GM12878 (cell line): Measurements from ENCODE around the gene STARD13.

ENCODE experiments used
- BCL3 ChIP-seq: IDR thresholded peaks from 2 replicates; pipeline ENCODE4 v1.6.1; 2011; ENCODE audit warnings: borderline replicate concordance, low read depth, mild to moderate bottlenecking, moderate library complexity, low read length; ENCODE audit not compliant: insufficient read depth, poor library complexity, severe bottlenecking
- E2F8 ChIP-seq: fragments of 450-650 bp; IDR thresholded peaks from 2 replicates; pipeline ENCODE4 v1.6.1; 2018; ENCODE audit warnings: mild to moderate bottlenecking, low read depth, moderate library complexity; ENCODE audit not compliant: partially characterized antibody
- EZH2 ChIP-seq: IDR thresholded peaks from 2 replicates; pipeline ENCODE4 v1.6.1; 2012; ENCODE audit warnings: low read depth, mild to moderate bottlenecking, control low read depth, inconsistent platforms, low read length, borderline replicate concordance; ENCODE audit not compliant: control insufficient read depth
- PKNOX1 ChIP-seq: fragments of 450-650 bp; IDR thresholded peaks from 2 replicates; pipeline ENCODE4 v1.6.1; 2016; ENCODE audit warnings: mild to moderate bottlenecking
- REST ChIP-seq: IDR thresholded peaks from 2 replicates; pipeline ENCODE4 v1.6.1; 2012; ENCODE audit warnings: mild to moderate bottlenecking, low read depth, low read length
- SMC3 ChIP-seq: IDR thresholded peaks from 2 replicates; pipeline ENCODE4 v1.6.1; 2011; ENCODE audit warnings: low read length, improper control_type of control experiment, borderline replicate concordance
- ZNF274 ChIP-seq: IDR thresholded peaks from one replicate; pipeline ENCODE4 v1.8.0; 2011; ENCODE audit not compliant: insufficient read length, insufficient read depth
- TF ChIP-seq, protein P1 (sequence below): IDR thresholded peaks from 2 replicates; pipeline ENCODE4 v1.6.1; 2011; ENCODE audit warnings: borderline replicate concordance, low read depth, mild to moderate bottlenecking, moderate library complexity, mixed read lengths, low read length; ENCODE audit not compliant: insufficient read depth; ENCODE audit errors: extremely low read length
- TF ChIP-seq, protein P2 (sequence below): fragments of 450-650 bp; IDR thresholded peaks from 2 replicates; pipeline ENCODE4 v1.6.1; 2016; ENCODE audit warnings: mild to moderate bottlenecking
- TF ChIP-seq, protein P3 (sequence below), 3 experiments: IDR thresholded peaks in 2 of 3; conservative IDR thresholded peaks in 1 of 3; 2 replicates each; pipeline ENCODE4 v1.5.1; 2011; ENCODE audit warnings: low read depth in 3 of 3, low read length in 3 of 3, mild to moderate bottlenecking in 3 of 3, control low read depth in 2 of 3, moderate library complexity in 2 of 3, inconsistent platforms in 1 of 3, mixed read lengths in 1 of 3; ENCODE audit not compliant: control insufficient read depth in 2 of 3, insufficient read depth in 1 of 3; ENCODE audit errors: extremely low read depth in 1 of 3
- TF ChIP-seq, protein P4 (sequence below): IDR thresholded peaks from 2 replicates; pipeline ENCODE4 v1.6.1; 2011; ENCODE audit warnings: low read depth, mild to moderate bottlenecking, low read length, moderate library complexity, borderline replicate concordance; ENCODE audit errors: extremely low read depth

DNA sequence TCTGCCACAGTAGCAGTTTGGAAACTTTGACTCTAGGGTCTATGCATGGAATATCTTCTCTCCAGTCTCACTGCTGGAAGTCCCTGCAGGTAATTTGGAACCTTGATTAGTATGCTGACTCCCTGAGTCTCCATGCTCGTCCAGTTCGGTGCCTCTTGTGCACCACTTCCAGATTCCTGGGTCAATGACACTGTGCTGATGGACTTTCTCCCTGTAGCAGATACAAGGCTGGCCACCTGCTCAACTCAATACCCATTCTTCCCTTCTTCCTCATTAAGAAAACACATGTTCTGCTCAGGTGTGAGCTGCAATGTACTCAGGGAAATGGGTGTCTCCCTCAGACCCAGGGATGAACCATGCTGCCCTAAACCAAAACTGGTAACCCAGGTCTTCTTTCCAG is 170.3 kb downstream of the STARD13 start:
- TF ChIP-seq BCL3 (no peak), REST (no peak), EZH2 (no peak), E2F8 (no peak), SMC3 (no peak), ZNF274 (no peak), PKNOX1 (no peak)
- TF ChIP-seq, protein P1, sequence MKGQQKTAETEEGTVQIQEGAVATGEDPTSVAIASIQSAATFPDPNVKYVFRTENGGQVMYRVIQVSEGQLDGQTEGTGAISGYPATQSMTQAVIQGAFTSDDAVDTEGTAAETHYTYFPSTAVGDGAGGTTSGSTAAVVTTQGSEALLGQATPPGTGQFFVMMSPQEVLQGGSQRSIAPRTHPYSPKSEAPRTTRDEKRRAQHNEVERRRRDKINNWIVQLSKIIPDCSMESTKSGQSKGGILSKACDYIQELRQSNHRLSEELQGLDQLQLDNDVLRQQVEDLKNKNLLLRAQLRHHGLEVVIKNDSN, result no peak
- TF ChIP-seq, protein P2, sequence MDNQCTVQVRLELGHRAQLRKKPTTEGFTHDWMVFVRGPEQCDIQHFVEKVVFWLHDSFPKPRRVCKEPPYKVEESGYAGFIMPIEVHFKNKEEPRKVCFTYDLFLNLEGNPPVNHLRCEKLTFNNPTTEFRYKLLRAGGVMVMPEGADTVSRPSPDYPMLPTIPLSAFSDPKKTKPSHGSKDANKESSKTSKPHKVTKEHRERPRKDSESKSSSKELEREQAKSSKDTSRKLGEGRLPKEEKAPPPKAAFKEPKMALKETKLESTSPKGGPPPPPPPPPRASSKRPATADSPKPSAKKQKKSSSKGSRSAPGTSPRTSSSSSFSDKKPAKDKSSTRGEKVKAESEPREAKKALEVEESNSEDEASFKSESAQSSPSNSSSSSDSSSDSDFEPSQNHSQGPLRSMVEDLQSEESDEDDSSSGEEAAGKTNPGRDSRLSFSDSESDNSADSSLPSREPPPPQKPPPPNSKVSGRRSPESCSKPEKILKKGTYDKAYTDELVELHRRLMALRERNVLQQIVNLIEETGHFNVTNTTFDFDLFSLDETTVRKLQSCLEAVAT, result no peak
- TF ChIP-seq, protein P3, sequence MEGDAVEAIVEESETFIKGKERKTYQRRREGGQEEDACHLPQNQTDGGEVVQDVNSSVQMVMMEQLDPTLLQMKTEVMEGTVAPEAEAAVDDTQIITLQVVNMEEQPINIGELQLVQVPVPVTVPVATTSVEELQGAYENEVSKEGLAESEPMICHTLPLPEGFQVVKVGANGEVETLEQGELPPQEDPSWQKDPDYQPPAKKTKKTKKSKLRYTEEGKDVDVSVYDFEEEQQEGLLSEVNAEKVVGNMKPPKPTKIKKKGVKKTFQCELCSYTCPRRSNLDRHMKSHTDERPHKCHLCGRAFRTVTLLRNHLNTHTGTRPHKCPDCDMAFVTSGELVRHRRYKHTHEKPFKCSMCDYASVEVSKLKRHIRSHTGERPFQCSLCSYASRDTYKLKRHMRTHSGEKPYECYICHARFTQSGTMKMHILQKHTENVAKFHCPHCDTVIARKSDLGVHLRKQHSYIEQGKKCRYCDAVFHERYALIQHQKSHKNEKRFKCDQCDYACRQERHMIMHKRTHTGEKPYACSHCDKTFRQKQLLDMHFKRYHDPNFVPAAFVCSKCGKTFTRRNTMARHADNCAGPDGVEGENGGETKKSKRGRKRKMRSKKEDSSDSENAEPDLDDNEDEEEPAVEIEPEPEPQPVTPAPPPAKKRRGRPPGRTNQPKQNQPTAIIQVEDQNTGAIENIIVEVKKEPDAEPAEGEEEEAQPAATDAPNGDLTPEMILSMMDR (IDR thresholded peaks at IDR 0.05 in 2 of 3, conservative IDR thresholded peaks at IDR 0.05 in 1 of 3; ENCODE audit: control insufficient read depth in 2 of 3, extremely low read depth in 1 of 3, insufficient read depth in 1 of 3, low read depth in 3 of 3, low read length in 3 of 3), result no peak
- TF ChIP-seq, protein P4, sequence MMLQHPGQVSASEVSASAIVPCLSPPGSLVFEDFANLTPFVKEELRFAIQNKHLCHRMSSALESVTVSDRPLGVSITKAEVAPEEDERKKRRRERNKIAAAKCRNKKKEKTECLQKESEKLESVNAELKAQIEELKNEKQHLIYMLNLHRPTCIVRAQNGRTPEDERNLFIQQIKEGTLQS, result no peak
